ENCODE results near the gene SLC22A3.

GRCh38 chr6:160408528-160408927, 60.4 kb downstream of the SLC22A3 start:
- TF ChIP-seq CTCF (IDR thresholded peaks at IDR 0.05) (no peak), POLR2A (IDR thresholded peaks at IDR 0.05) (no peak)
